LNCaP clone FGC (cell line): ENCODE data around the gene FCGBP.

ENCODE experiments used
- DNase-seq: peaks from one replicate; pipeline ENCODE4 v3.0.0-alpha.2; 2011; ENCODE audit warnings: low read depth
- H3K4me3 ChIP-seq: 2 replicates; pipeline ENCODE4 v1.5.1; 2011; ENCODE audit warnings: mild to moderate bottlenecking, low read depth, low read length, control low read depth
- TF ChIP-seq, protein P1 (sequence below): IDR thresholded peaks from 2 replicates; pipeline ENCODE4 v1.5.1; 2012; ENCODE audit warnings: mild to moderate bottlenecking; ENCODE audit not compliant: control insufficient read depth, insufficient read depth; ENCODE audit errors: extremely low read depth

The FCGBP gene

DNA sequence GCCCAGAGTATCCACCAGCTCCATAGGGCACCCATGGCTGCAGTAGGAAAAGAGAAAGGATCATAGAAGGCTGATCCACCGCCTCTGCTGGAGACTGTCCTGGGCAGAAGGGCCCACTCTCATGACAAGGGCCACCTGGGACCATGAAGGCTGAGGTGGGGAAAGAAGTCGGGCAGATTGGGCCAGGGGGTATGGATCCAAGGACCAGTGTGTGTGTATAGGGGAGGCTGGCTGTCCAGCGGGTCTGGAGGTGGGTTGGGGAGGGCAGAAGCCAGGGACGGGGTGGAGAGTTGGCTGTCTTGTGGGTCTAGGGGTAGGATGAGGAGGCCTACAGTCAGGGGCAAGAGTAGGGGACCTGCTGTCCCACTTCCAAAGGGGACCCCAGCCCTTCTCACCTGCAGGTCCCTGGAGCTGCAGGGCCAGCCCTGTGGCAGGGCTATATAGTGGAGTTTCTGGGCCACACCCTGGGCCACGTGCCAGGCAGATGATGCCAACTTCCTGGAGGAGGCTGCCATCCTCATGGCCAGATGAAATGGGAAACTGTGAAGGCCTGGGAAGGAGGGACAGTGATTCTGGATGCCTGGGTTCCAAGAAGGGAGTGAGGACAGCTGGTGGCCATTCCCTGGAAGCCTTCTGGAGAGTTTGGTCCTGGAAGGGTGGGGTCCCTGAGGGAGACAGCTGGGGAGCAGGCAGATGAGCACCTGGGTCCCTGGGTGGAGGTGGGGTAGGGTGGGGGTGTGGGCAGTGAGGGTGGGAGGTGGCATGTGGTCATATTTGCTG, at the start of gene FCGBP:
Gene FCGBP (minus strand): TSS at position 51 of the 780 bp plus-strand sequence.
- no peak for DNase-seq
- H3K4me3 ChIP-seq: no peak within 1 kb of the TSS
- TF ChIP-seq, protein P1, sequence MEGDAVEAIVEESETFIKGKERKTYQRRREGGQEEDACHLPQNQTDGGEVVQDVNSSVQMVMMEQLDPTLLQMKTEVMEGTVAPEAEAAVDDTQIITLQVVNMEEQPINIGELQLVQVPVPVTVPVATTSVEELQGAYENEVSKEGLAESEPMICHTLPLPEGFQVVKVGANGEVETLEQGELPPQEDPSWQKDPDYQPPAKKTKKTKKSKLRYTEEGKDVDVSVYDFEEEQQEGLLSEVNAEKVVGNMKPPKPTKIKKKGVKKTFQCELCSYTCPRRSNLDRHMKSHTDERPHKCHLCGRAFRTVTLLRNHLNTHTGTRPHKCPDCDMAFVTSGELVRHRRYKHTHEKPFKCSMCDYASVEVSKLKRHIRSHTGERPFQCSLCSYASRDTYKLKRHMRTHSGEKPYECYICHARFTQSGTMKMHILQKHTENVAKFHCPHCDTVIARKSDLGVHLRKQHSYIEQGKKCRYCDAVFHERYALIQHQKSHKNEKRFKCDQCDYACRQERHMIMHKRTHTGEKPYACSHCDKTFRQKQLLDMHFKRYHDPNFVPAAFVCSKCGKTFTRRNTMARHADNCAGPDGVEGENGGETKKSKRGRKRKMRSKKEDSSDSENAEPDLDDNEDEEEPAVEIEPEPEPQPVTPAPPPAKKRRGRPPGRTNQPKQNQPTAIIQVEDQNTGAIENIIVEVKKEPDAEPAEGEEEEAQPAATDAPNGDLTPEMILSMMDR: no peak

DNA sequence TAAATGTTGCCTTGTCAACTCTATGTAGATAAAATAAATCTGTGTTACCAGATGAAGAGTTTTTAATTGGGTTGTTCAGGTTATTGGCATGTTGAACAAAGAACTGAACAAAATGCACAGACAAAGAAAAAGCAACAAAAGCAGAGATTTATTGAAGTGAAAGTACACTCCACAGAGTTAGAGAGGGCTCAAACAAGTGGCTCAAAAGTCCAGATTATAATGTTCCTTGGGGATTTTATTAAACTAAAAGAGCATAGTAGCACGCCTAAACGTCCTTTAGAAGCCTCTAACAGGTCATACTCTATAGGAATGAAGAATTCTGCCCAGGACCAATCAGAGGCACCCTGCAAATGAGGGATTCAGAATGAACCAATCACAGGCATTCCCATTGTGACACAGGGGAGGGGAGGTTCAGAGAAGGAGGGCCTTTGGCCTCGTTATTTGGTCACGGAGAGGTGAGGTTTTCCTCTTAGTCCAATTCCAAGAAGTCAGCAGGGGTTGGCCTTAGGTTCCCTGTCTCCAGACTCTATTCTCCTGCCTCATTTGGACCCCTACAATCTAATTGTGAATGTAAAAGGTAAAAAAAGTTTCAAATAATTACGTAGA, 49.4 kb upstream of the FCGBP start:
- H3K4me3 ChIP-seq: no peak overlapping the region
- TF ChIP-seq, protein P1: no peak
- no peak for DNase-seq

DNA sequence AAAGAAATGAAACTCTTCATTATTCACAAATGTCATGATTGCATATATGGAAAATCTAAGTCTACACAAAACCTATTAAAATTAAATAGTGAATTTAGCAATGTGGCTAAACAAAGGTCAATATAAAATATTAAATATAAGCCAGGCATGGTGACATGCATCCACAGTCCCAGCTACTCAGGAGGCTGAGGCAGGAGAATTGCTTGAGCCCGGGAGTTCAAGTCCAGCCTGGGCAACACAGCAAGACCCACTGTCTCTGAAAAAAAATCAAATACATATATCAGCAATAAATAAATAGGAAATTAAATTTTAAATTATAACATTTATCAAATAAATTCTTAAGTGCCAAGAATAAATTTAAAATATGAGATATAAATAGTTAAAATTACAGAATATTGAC, 48.4 kb upstream of the FCGBP start:
- TF ChIP-seq, protein P1: no peak
- DNase-seq: no peak
- H3K4me3 ChIP-seq: no peak overlapping the region

DNA sequence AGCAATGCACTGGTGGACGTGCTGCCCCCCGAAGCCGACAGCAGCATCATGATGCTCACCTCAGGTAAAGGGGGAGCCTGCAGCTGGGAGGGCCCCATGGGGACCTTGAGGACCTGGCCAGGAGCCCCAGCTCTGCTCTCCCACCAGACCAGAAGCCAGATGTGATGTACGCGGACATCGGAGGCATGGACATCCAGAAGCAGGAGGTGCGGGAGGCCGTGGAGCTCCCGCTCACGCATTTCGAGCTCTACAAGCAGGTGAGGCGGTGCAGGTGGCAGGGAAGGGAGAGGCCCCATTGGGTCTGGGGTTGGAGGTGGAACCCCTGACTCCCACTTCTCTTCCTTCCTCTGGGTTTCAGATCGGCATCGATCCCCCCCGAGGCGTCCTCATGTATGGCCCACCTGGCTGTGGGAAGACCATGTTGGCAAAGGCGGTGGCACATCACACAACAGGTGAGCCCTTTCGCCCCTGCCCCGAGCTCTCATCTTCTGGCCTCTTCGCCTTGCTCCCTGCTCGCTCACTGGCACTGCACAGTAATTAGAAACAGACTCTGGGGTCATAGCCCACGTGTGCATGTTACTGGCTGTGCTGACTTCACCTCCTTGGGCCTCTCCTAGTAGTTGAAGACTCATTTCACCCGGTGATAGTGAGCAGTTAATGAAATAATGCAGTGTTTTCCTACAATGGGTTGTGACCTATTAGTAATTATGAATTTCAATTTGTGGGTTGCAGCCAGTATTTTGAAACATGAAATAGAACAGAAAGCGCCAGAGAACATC, 40.1 kb upstream of the FCGBP start:
- TF ChIP-seq, protein P1: no peak
- H3K4me3 ChIP-seq: no peak overlapping the region
- no peak for DNase-seq

DNA sequence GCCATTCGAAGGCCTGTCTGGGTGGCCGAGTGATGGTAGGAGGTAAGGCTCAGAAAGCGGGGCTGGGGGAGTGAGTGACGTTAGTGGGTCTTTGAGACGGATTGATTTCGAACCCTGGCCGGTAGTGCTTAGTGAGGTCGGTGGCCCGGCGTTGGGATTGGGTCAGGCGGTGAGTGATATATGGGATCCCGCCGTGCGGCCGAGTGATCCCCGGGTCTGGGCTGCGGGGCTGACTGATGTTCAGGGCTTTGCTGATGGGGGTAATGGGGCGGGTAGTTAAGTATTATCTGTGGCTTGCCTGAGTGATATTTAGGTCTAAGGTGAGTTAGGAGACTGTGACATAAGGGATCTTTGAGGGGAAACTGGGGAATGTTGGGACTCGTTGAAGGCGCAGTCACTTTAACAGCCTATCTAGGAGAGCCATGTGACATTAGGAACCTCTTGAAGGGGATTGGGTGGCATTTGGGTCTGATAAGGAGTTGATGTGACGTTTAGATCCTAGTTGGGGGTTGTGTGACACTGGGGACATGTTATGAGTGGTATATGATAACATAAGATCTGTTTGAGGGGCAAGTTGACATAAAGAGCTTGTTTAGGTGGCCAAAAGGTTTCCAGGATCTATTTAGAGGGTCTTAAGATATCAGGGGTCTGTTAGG, 37.1 kb upstream of the FCGBP start:
- DNase-seq: no peak
- peak overlapping the region; percentile 71 for H3K4me3 ChIP-seq
- TF ChIP-seq, protein P1: no peak

DNA sequence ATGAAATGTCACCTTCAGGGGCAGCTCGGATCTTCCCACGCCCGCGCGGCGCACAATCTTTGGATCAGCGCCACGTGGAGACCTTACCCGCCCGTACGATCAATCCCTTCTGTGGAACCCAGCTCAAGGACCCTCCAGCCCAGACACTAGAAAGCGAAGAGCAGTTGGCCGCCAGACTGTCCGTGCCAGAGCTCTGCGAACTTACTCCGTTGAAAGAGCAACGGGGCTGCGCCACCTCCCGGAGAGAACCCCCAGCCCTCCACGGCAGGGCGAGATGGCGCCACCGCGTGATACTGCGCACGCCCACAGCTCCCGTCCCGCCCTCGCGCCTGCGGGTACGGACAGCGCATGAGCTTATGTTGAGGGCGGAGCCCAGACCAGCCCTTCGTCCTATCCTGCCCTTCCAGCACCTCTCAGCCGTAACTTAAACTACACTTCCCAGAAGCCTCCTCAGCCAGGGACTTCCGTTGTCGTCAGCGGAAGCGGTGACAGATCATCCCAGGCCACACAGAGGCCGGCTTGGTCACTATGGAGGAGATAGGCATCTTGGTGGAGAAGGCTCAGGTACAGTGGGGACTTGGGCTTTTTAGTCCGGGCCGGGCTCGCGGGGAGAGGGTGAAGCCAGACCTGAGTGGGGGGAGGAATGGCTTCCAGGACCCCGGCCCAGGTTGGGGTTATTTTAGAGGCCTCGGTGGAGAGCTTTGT, 36.4 kb upstream of the FCGBP start, which contains the start of gene PSMC4:
Gene PSMC4 (plus strand): TSS at position 491 of the 705 bp plus-strand sequence. CDS start 38 bp downstream, at position 529.
- DNase-seq: peak; percentile 99
- peak within 1 kb of the TSS; percentile 71 for H3K4me3 ChIP-seq
- TF ChIP-seq, protein P1: peak; percentile 86
